ENCODE measurements around the gene SGF29.
"Not testable (repeated sequence)": the region's sequence is repeated elsewhere in the genome, so short reads cannot be mapped to it uniquely, and the experiment has no call there.

SGF29 gene

GRCh38 chr16:28592979-28593553, 39.3 kb downstream of the SGF29 start:
- no peak overlapping the region for H3K27ac ChIP-seq (ENCODE audit: low read length)
- H3K9ac ChIP-seq (ENCODE audit: low read depth, low read length): no peak overlapping the region
- no peak overlapping the region for H2AFZ ChIP-seq (ENCODE audit: low read depth, low read length)
- no peaks in the 10 kb centered on the region for H3K9me3 ChIP-seq (ENCODE audit: insufficient read depth, low read length, severe bottlenecking)
- H3K4me3 ChIP-seq (ENCODE audit: low read depth in 1 of 2, low read length in 2 of 2): no peak overlapping the region
- H4K20me1 ChIP-seq (ENCODE audit: insufficient read depth, low read length): no peaks in the 10 kb centered on the region
- no peak for TF ChIP-seq CTCF (IDR thresholded peaks at IDR 0.05; ENCODE audit: borderline replicate concordance, extremely low read depth, low read length, poor library complexity, severe bottlenecking)
- no peak for TF ChIP-seq EZH2 (IDR thresholded peaks at IDR 0.05; ENCODE audit: borderline replicate concordance, low read depth, low read length, severe bottlenecking)
- peaks cover 35% of the 10 kb centered on the region for H3K36me3 ChIP-seq (ENCODE audit: insufficient read depth, low read length)
- no peaks in the 10 kb centered on the region for H3K79me2 ChIP-seq (ENCODE audit: insufficient read depth, low read length)
- no peaks in the 10 kb centered on the region for H3K27me3 ChIP-seq (ENCODE audit: insufficient read depth, low read length, poor library complexity)
- ATAC-seq (ENCODE audit: insufficient read depth, low read depth): peak; percentile 30; the same call in 2 of the 3 replicates
- H3K4me1 ChIP-seq (ENCODE audit: insufficient read depth, low read length): no peaks in the 10 kb centered on the region
- H3K4me2 ChIP-seq (ENCODE audit: insufficient read depth, low read length): no peak overlapping the region
- no peak for DNase-seq

GRCh38 chr16:28595451-28595850, 41.7 kb downstream of the SGF29 start:
- H2AFZ ChIP-seq (ENCODE audit: low read depth, low read length); H3K27me3 ChIP-seq (ENCODE audit: insufficient read depth, low read length, poor library complexity); H3K27ac ChIP-seq (ENCODE audit: low read length); H3K79me2 ChIP-seq (ENCODE audit: insufficient read depth, low read length); ATAC-seq (ENCODE audit: insufficient read depth, low read depth); H3K4me3 ChIP-seq (ENCODE audit: low read depth in 1 of 2, low read length in 2 of 2); H3K4me1 ChIP-seq (ENCODE audit: insufficient read depth, low read length); DNase-seq; H4K20me1 ChIP-seq (ENCODE audit: insufficient read depth, low read length); H3K9ac ChIP-seq (ENCODE audit: low read depth, low read length); H3K9me3 ChIP-seq (ENCODE audit: insufficient read depth, low read length, severe bottlenecking); H3K4me2 ChIP-seq (ENCODE audit: insufficient read depth, low read length): not testable (repeated sequence)
- peaks cover 12% of the 10 kb centered on the region for H3K36me3 ChIP-seq (ENCODE audit: insufficient read depth, low read length)

GRCh38 chr16:28596115-28596630, 42.5 kb downstream of the SGF29 start:
- no peak for DNase-seq
- no peak overlapping the region for H3K4me3 ChIP-seq (ENCODE audit: low read depth in 1 of 2, low read length in 2 of 2)
- no peaks in the 10 kb centered on the region for H3K79me2 ChIP-seq (ENCODE audit: insufficient read depth, low read length)
- no peak overlapping the region for H2AFZ ChIP-seq (ENCODE audit: low read depth, low read length)
- no peaks in the 10 kb centered on the region for H3K9me3 ChIP-seq (ENCODE audit: insufficient read depth, low read length, severe bottlenecking)
- H3K27me3 ChIP-seq (ENCODE audit: insufficient read depth, low read length, poor library complexity): no peaks in the 10 kb centered on the region
- no peaks in the 10 kb centered on the region for H3K4me1 ChIP-seq (ENCODE audit: insufficient read depth, low read length)
- no peak overlapping the region for H3K9ac ChIP-seq (ENCODE audit: low read depth, low read length)
- no peaks in the 10 kb centered on the region for H4K20me1 ChIP-seq (ENCODE audit: insufficient read depth, low read length)
- H3K4me2 ChIP-seq (ENCODE audit: insufficient read depth, low read length): no peak overlapping the region
- peaks cover 5% of the 10 kb centered on the region for H3K36me3 ChIP-seq (ENCODE audit: insufficient read depth, low read length)
- TF ChIP-seq EZH2 (IDR thresholded peaks at IDR 0.05; ENCODE audit: borderline replicate concordance, low read depth, low read length, severe bottlenecking) (no peak), CTCF (IDR thresholded peaks at IDR 0.05; ENCODE audit: borderline replicate concordance, extremely low read depth, low read length, poor library complexity, severe bottlenecking) (no peak)
- H3K27ac ChIP-seq (ENCODE audit: low read length): no peak overlapping the region
- no peak for ATAC-seq (ENCODE audit: insufficient read depth, low read depth)

GRCh38 chr16:28596840-28597691, 43.3 kb downstream of the SGF29 start, which contains the start of gene SULT1A2:
Gene SULT1A2, minus strand, starts transcription at chr16:28597050. Its CDS starts 1,120 bp downstream, at chr16:28595930.
- H3K9me3 ChIP-seq (ENCODE audit: insufficient read depth, low read length, severe bottlenecking): no peaks in the 10 kb centered on the region
- H3K27me3 ChIP-seq (ENCODE audit: insufficient read depth, low read length, poor library complexity): no peaks in the 10 kb centered on the region
- no peak for ATAC-seq (ENCODE audit: insufficient read depth, low read depth)
- H3K27ac ChIP-seq (ENCODE audit: low read length): no peak within 1 kb of the TSS
- DNase-seq: no peak
- no peak within 1 kb of the TSS for H2AFZ ChIP-seq (ENCODE audit: low read depth, low read length)
- no peaks in the 10 kb centered on the region for H3K79me2 ChIP-seq (ENCODE audit: insufficient read depth, low read length)
- H3K4me3 ChIP-seq (ENCODE audit: low read depth in 1 of 2, low read length in 2 of 2): no peak within 1 kb of the TSS
- no peaks in the 10 kb centered on the region for H4K20me1 ChIP-seq (ENCODE audit: insufficient read depth, low read length)
- H3K36me3 ChIP-seq (ENCODE audit: insufficient read depth, low read length): no peaks in the 10 kb centered on the region
- TF ChIP-seq EZH2 (IDR thresholded peaks at IDR 0.05; ENCODE audit: borderline replicate concordance, low read depth, low read length, severe bottlenecking) (no peak), CTCF (IDR thresholded peaks at IDR 0.05; ENCODE audit: borderline replicate concordance, extremely low read depth, low read length, poor library complexity, severe bottlenecking) (no peak)
- H3K4me2 ChIP-seq (ENCODE audit: insufficient read depth, low read length): no peak within 1 kb of the TSS
- no peaks in the 10 kb centered on the region for H3K4me1 ChIP-seq (ENCODE audit: insufficient read depth, low read length)
- no peak within 1 kb of the TSS for H3K9ac ChIP-seq (ENCODE audit: low read depth, low read length)

Measured in DND-41 (cell line).